Liver (tissue), 9 donors: Measurements from ENCODE around the gene FOXO3. TPM values are rescaled to one million over a fixed set of nuclear protein-coding genes. Genes with fewer than 3 reads are reported as not detected.

Source experiments
- DNase-seq: peaks from one replicate; pipeline ENCODE4 v3.0.0-alpha.2; 2017; ENCODE audit warnings: low spot score
- H3K27ac ChIP-seq, 2 donors: one replicate each; pipeline ENCODE4 v1.7.0; 2013; ENCODE audit warnings: inconsistent platforms in 2 of 2, low read length in 2 of 2, control low read depth in 1 of 2, low read depth in 1 of 2, mild to moderate bottlenecking in 1 of 2
- H3K27me3 ChIP-seq, 4 donors: one replicate each; pipeline versions ENCODE4 v1.6.1 to v1.7.0; 2013; ENCODE audit warnings: low read length in 3 of 4, inconsistent platforms in 1 of 4, mild to moderate bottlenecking in 1 of 4, moderate library complexity in 1 of 4; ENCODE audit not compliant: control insufficient read depth in 4 of 4, insufficient read depth in 4 of 4
- H3K36me3 ChIP-seq, 4 donors: one replicate each; pipeline versions ENCODE4 v1.6.1 to v1.7.0; 2013; ENCODE audit warnings: low read length in 3 of 4, mild to moderate bottlenecking in 3 of 4, low read depth in 1 of 4, moderate library complexity in 1 of 4; ENCODE audit not compliant: control insufficient read depth in 4 of 4, insufficient read depth in 3 of 4
- H3K4me1 ChIP-seq, 4 donors: one replicate each; pipeline versions ENCODE4 v1.6.1 to v1.7.0; 2013; ENCODE audit warnings: low read length in 3 of 4, mild to moderate bottlenecking in 3 of 4, moderate library complexity in 1 of 4; ENCODE audit not compliant: control insufficient read depth in 4 of 4, insufficient read depth in 4 of 4
- H3K4me3 ChIP-seq, 3 donors: one replicate each; pipeline versions ENCODE4 v1.6.1 to v1.7.0; 2013; ENCODE audit warnings: low read length in 3 of 3, control low read depth in 1 of 3, low read depth in 1 of 3, mild to moderate bottlenecking in 1 of 3
- H3K9ac ChIP-seq, 2 donors: one replicate each; pipeline ENCODE4 v1.7.0; 2013; ENCODE audit warnings: low read length in 2 of 2, mild to moderate bottlenecking in 2 of 2, moderate library complexity in 2 of 2, control low read depth in 1 of 2, low read depth in 1 of 2
- H3K9me3 ChIP-seq, 4 donors: one replicate each; pipeline versions ENCODE4 v1.6.1 to v1.7.0; 2013; ENCODE audit warnings: low read length in 3 of 4; ENCODE audit not compliant: control insufficient read depth in 4 of 4
- FOXA1 ChIP-seq: IDR thresholded peaks from 2 replicates; pipeline ENCODE4 v1.6.1; 2016; ENCODE audit warnings: antibody characterized with exemption
- FOXA2 ChIP-seq: IDR thresholded peaks from 2 replicates; pipeline ENCODE4 v1.6.1; 2016; ENCODE audit warnings: antibody characterized with exemption
- GABPA ChIP-seq, 2 donors: IDR thresholded peaks in 1 of 2; conservative IDR thresholded peaks in 1 of 2; 2 replicates each; pipeline ENCODE4 v1.6.1; 2016; ENCODE audit warnings: antibody characterized with exemption in 2 of 2, mild to moderate bottlenecking in 1 of 2, moderate library complexity in 1 of 2
- HNF4A ChIP-seq, 2 donors: conservative IDR thresholded peaks; 2 replicates each; pipeline ENCODE4 v1.6.1; 2016; ENCODE audit warnings: antibody characterized with exemption in 2 of 2, mild to moderate bottlenecking in 2 of 2
- HNF4G ChIP-seq: IDR thresholded peaks from 2 replicates; pipeline ENCODE4 v1.6.1; 2016; ENCODE audit warnings: antibody characterized with exemption
- JUND ChIP-seq, 2 donors: IDR thresholded peaks; 2 replicates each; pipeline ENCODE4 v1.6.1; 2016; ENCODE audit warnings: antibody characterized with exemption in 2 of 2
- NR2F2 ChIP-seq: IDR thresholded peaks from 2 replicates; pipeline ENCODE4 v1.6.1; 2016; ENCODE audit warnings: antibody characterized with exemption
- RAD21 ChIP-seq, 2 donors: IDR thresholded peaks; 2 replicates each; pipeline ENCODE4 v1.6.1; 2016; ENCODE audit warnings: antibody characterized with exemption in 2 of 2, mild to moderate bottlenecking in 2 of 2
- RXRA ChIP-seq, 2 donors: IDR thresholded peaks; 2 replicates each; pipeline ENCODE4 v1.6.1; 2017 to 2018; ENCODE audit warnings: antibody characterized with exemption in 2 of 2, mild to moderate bottlenecking in 1 of 2
- SP1 ChIP-seq: IDR thresholded peaks from 2 replicates; pipeline ENCODE4 v1.6.1; 2018; ENCODE audit warnings: antibody characterized with exemption, mild to moderate bottlenecking
- TAF1 ChIP-seq: conservative IDR thresholded peaks from 2 replicates; pipeline ENCODE4 v1.6.1; 2016; ENCODE audit warnings: antibody characterized with exemption, mild to moderate bottlenecking
- YY1 ChIP-seq: IDR thresholded peaks from 2 replicates; pipeline ENCODE4 v1.6.1; 2016; ENCODE audit warnings: antibody characterized with exemption, mild to moderate bottlenecking
- WGBS: extraction: QIAGEN DNeasy Blood & Tissue Kit; methylation state at CpG from one replicate; pipeline ENCODE4 v1.1.7; 2013; 5-methylcytosine and 5-hydroxymethylcytosine counted together
- polyA plus RNA-seq, 2 donors: library from polyadenylated mRNA; stranded (reverse) in 1 of 2; unstranded in 1 of 2; fragments of 200-250 nt in 1 of 2; fragments of >200 nt in 1 of 2; fragmentation: Nextera tagmentation in 1 of 2; extraction: Ambion mirVana in 1 of 2; gene quantifications; one replicate each; pipeline versions ENCODE4 v1.2.1 to v1.2.3, GENCODE V29; 2013 to 2015
- total RNA-seq, 2 donors: library from RNA; depleted of rRNA; stranded (reverse); fragments of >200 nt; gene quantifications; one replicate each; pipeline ENCODE4 v1.2.3, GENCODE V29; 2014
- TF ChIP-seq, protein P1 (sequence below): fragments of 150-350 bp; IDR thresholded peaks from 2 replicates; pipeline ENCODE4 v1.5.1; 2017; ENCODE audit warnings: improper control_type of control experiment, low read depth, low read length; ENCODE audit not compliant: missing input control
- TF ChIP-seq, protein P2 (sequence below): IDR thresholded peaks from 2 replicates; pipeline ENCODE4 v1.6.1; 2016; ENCODE audit warnings: antibody characterized with exemption
- TF ChIP-seq, protein P3 (sequence below): IDR thresholded peaks from 2 replicates; pipeline ENCODE4 v1.6.1; 2016; ENCODE audit warnings: antibody characterized with exemption
- TF ChIP-seq, protein P4 (sequence below): IDR thresholded peaks from 2 replicates; pipeline ENCODE4 v1.6.1; 2016; ENCODE audit warnings: antibody characterized with exemption
- TF ChIP-seq, protein P5 (sequence below): IDR thresholded peaks from 2 replicates; pipeline ENCODE4 v1.6.1; 2016; ENCODE audit warnings: antibody characterized with exemption, mild to moderate bottlenecking
- donor health status: healthy.
- donor health status: healthy.
- donor health status: healthy.
- donor health status: healthy.
- donor health status: healthy.

FOXO3 gene
- total and polyA plus RNA-seq, 4 donors, result 6.0 to 72.2 (median 17.3) TPM

DNA sequence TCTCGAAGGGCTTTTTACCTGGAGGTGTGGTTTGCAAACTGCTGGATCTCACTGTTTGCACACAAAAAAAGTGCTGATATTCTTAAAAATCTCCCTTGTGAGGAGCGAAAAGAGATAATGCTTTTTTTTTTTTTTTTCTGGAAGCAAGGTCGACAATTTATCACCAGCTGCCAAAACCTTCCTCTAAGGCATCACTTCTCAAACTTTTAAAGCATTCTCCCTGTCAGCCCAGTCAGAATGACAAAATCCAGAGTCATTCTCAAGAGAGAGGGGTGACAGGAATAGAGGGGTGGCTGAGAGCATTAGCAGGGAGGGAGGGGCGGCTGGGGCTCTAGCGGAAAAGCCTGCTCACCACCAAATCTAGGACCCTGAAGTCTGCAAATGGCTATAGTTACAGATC lies 150.4 kb downstream of the FOXO3 start:
- H3K27me3 ChIP-seq, result no peaks in the 10 kb centered on the region
- WGBS, result 88% methylated on average over 5 of the region's 5 CpGs
- H3K4me3 ChIP-seq, result no peak overlapping the region
- DNase-seq, result no peak
- no peaks in the 10 kb centered on the region for H3K36me3 ChIP-seq
- peaks cover 2 to 11% (median 8%) of the 10 kb centered on the region in 4 donors for H3K4me1 ChIP-seq
- H3K9ac ChIP-seq, result no peak overlapping the region
- H3K27ac ChIP-seq, result no peak overlapping the region
- no peaks in the 10 kb centered on the region for H3K9me3 ChIP-seq
- no peak for TF ChIP-seq YY1
- no peak for TF ChIP-seq RAD21 (IDR thresholded peaks at IDR 0.05)
- no peak for TF ChIP-seq GABPA (IDR thresholded peaks at IDR 0.05 in 1 of 2, conservative IDR thresholded peaks at IDR 0.05 in 1 of 2)
- TF ChIP-seq FOXA2, result no peak
- TF ChIP-seq HNF4A (conservative IDR thresholded peaks at IDR 0.05), result no peak

DNA sequence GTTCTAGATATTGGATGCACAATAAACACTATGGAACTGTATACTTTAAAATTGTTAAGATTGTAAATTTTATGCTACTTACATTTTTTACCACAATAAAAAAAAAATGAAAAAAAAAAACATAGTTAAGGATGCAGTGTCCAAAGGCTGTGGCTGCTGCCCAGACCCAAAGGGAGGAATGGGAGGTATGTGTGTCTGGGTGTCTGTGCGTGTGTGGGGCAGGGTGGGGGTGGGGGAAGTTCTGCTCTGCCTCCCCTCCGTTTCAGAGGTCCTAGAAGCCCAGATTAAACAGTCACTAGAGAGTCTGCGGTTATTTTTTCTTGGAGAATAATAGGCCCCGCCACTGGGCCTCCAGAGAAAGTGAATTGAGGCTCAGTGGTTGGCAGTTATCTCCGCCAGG lies 151.1 kb downstream of the FOXO3 start:
- Histone ChIP-seq H3K4me3 (no peak overlapping the region), H3K36me3 (no peaks in the 10 kb centered on the region), H3K9me3 (no peaks in the 10 kb centered on the region), H3K27me3 (no peaks in the 10 kb centered on the region), H3K9ac (no peak overlapping the region), H3K27ac (no peak overlapping the region), H3K4me1 (peaks cover 2 to 11% (median 8%) of the 10 kb centered on the region in 4 donors)
- DNase-seq, result no peak
- TF ChIP-seq NR2F2, result no peak
- TF ChIP-seq GABPA (IDR thresholded peaks at IDR 0.05 in 1 of 2, conservative IDR thresholded peaks at IDR 0.05 in 1 of 2), result no peak
- no peak for TF ChIP-seq SP1
- no peak for TF ChIP-seq TAF1
- no peak for TF ChIP-seq FOXA1
- TF ChIP-seq, protein P1, sequence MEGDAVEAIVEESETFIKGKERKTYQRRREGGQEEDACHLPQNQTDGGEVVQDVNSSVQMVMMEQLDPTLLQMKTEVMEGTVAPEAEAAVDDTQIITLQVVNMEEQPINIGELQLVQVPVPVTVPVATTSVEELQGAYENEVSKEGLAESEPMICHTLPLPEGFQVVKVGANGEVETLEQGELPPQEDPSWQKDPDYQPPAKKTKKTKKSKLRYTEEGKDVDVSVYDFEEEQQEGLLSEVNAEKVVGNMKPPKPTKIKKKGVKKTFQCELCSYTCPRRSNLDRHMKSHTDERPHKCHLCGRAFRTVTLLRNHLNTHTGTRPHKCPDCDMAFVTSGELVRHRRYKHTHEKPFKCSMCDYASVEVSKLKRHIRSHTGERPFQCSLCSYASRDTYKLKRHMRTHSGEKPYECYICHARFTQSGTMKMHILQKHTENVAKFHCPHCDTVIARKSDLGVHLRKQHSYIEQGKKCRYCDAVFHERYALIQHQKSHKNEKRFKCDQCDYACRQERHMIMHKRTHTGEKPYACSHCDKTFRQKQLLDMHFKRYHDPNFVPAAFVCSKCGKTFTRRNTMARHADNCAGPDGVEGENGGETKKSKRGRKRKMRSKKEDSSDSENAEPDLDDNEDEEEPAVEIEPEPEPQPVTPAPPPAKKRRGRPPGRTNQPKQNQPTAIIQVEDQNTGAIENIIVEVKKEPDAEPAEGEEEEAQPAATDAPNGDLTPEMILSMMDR, result no peak
- TF ChIP-seq HNF4G, result no peak
- no peak for TF ChIP-seq RAD21 (IDR thresholded peaks at IDR 0.05)
- TF ChIP-seq, protein P2, sequence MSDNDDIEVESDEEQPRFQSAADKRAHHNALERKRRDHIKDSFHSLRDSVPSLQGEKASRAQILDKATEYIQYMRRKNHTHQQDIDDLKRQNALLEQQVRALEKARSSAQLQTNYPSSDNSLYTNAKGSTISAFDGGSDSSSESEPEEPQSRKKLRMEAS, result no peak
- TF ChIP-seq HNF4A (conservative IDR thresholded peaks at IDR 0.05), result no peak
- TF ChIP-seq, protein P3, sequence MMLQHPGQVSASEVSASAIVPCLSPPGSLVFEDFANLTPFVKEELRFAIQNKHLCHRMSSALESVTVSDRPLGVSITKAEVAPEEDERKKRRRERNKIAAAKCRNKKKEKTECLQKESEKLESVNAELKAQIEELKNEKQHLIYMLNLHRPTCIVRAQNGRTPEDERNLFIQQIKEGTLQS, result no peak
- TF ChIP-seq, protein P4, sequence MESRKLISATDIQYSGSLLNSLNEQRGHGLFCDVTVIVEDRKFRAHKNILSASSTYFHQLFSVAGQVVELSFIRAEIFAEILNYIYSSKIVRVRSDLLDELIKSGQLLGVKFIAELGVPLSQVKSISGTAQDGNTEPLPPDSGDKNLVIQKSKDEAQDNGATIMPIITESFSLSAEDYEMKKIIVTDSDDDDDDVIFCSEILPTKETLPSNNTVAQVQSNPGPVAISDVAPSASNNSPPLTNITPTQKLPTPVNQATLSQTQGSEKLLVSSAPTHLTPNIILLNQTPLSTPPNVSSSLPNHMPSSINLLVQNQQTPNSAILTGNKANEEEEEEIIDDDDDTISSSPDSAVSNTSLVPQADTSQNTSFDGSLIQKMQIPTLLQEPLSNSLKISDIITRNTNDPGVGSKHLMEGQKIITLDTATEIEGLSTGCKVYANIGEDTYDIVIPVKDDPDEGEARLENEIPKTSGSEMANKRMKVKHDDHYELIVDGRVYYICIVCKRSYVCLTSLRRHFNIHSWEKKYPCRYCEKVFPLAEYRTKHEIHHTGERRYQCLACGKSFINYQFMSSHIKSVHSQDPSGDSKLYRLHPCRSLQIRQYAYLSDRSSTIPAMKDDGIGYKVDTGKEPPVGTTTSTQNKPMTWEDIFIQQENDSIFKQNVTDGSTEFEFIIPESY, result no peak
- TF ChIP-seq, protein P5, sequence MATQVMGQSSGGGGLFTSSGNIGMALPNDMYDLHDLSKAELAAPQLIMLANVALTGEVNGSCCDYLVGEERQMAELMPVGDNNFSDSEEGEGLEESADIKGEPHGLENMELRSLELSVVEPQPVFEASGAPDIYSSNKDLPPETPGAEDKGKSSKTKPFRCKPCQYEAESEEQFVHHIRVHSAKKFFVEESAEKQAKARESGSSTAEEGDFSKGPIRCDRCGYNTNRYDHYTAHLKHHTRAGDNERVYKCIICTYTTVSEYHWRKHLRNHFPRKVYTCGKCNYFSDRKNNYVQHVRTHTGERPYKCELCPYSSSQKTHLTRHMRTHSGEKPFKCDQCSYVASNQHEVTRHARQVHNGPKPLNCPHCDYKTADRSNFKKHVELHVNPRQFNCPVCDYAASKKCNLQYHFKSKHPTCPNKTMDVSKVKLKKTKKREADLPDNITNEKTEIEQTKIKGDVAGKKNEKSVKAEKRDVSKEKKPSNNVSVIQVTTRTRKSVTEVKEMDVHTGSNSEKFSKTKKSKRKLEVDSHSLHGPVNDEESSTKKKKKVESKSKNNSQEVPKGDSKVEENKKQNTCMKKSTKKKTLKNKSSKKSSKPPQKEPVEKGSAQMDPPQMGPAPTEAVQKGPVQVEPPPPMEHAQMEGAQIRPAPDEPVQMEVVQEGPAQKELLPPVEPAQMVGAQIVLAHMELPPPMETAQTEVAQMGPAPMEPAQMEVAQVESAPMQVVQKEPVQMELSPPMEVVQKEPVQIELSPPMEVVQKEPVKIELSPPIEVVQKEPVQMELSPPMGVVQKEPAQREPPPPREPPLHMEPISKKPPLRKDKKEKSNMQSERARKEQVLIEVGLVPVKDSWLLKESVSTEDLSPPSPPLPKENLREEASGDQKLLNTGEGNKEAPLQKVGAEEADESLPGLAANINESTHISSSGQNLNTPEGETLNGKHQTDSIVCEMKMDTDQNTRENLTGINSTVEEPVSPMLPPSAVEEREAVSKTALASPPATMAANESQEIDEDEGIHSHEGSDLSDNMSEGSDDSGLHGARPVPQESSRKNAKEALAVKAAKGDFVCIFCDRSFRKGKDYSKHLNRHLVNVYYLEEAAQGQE, result no peak
- no peak for TF ChIP-seq RXRA (IDR thresholded peaks at IDR 0.05)
- no peak for TF ChIP-seq FOXA2
- no peak for TF ChIP-seq JUND (IDR thresholded peaks at IDR 0.05)
- WGBS, result 90% methylated on average over 5 of the region's 5 CpGs
